Measurements from ENCODE around the gene HOXB6.

- TF ChIP-seq CTCF (conservative IDR thresholded peaks at IDR 0.05), result no peak
- no peak for TF ChIP-seq ZFX (IDR thresholded peaks at IDR 0.05)
These were observed 29.9 kb upstream of the HOXB6 start for GRCh38 chr17:48634493-48635208.

All from C4-2B (cell line).